HG03060 (cell line): Measurements from ENCODE around the gene CHAD.

Experiments used
- ATAC-seq: cut with Tn5 transposase; IDR thresholded peaks from one replicate; pipeline ENCODE4 v1.9.1; 2021; ENCODE audit warnings: low read depth, moderate number of reproducible peaks; ENCODE audit not compliant: unreplicated experiment

Gene CHAD

DNA sequence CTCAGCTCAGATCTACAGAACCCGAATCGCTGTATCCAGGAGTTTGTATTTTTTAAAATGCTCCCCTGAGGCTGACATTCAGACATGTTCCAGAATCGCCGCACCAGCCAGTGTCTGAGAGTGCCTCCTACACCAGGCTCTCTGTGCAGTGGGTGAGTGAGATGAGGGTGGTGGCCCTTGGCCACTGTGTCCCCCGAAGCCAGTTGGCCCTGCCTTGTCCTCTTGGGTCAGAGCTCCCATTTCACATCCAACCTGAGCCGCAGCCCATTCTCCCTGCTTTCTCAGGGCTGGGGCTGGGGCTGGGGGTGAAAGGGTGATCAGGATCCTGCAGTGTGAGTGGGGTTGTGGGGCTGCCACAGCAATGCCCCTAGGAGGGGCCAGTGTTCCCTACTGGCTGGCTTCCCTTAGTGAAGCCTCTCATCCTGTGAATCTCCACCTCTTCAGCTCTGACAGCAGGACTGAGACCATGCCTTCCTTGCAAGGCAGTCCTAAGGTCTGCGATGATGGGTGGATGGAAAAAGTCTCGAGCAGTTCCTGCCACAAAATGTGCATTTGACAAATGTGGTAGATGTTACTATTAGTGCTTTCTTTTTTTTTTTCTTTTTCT, 26.6 kb upstream of the CHAD start:
- no peak for ATAC-seq

DNA sequence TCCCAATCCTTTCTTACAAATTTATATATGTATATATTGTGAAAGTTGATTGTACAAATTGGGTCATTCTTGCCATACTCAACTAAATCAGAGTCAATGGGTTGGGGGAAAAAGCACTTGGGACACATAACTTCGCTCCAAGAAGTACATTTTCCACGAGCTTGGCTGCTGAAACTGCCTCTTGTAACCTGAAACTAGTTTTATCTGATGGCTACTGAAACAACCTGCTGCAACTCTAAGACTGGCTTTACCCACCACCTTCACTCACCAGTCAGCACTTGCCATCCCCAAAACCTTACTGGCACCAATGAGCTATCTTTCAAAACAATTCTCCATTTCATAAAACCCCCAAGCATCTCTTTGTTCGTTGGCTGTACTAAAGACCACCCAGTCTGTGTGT, 25.1 kb upstream of the CHAD start:
- no peak for ATAC-seq

DNA sequence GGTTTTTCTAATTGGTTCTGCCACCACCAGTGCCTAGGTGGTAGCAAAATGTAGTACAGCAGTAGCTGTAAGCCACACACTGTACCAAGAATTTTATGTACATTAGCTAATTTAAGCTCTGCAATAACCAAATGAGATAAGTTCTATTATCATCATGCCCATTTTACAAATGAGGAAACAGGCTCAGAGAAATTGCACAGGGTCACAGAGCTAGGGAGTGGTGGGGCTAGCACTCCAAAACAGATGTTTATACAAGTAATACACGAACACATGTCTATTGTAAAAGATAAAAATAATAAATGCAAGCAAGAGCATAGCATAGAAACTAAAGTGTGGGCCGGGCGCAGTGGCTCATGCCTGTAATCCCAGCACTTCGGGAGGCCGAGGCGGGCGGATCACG, 23.5 kb upstream of the CHAD start:
- ATAC-seq = no peak

DNA sequence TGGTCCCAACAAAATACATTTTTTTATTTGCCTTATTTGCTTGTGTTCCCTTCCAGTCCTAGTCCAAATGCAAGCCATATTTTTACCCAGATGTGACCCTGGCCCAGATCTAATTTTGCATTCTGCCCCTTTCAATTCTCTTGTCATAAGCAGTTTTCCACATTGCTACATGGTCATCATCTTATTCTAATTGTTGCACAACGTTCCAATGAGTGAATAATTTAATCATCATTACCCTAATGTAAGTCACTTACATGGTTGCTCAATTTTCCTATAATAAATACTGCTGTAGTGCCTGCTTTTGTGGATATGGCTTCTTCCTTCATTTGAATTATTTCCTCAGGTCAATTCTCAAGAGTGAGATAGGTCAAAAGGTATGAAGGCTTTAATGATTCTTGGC, 22.8 kb upstream of the CHAD start:
- no peak for ATAC-seq

DNA sequence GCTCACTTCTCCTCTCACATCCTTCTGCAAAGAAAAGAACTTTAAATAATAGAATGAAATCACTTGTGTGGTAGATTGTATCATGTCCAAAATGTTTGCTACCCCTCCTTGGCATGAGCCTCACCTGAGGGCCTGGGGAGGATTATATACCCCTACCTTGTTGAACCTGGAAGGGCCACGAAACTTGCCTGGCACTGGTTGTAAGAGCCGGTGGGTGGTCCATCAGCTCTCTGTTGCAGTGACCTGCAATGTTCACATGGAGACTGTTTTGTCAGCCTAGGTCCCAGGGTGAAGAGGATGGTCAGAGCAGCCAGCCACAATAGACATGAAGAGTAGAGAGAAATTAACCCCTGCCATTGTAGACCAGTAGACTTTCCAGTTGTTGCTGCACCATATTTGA, 20.2 kb upstream of the CHAD start:
- no peak for ATAC-seq

DNA sequence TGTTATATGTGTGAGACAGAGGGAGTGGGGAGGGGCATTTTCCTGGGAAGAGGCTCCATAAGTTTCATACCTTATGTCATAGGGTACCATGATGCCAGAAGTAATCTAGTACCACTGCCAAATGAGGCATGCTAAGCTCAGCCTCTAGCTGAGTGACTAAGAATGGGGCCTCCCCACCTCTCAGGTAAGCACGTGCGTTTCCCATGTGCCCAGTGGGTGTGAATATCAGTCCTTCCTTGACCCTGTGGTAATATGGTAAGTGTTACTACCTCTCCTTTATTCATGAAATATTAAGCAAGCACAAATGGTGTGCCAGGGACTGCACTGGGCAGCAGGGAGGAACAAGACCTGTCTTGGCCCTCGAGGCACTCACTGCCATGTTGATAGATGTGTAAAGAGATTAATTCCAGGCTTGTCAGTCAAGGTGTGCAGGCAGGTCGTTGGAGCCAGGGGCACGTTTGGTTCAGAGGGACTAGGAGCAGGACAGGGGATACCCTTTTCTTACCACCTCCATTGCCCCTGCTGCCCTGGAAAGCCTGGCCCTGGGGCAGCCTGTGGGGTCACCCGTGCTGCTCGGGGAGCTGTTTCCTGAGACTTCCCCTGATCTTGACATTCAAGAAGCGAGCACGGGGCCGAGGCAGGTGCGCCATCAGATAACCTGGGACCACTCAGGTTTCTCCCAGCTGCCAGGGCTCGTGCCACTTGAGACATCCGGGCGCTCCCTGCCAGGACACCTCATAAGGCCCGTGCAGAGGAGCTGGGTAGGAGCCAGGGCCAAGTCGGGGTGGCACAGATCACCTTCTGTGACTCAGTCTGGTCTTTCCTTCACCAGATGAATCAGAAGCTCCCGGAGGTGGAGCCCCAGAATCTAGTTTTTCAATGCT, 18.8 kb upstream of the CHAD start:
- ATAC-seq = no peak

DNA sequence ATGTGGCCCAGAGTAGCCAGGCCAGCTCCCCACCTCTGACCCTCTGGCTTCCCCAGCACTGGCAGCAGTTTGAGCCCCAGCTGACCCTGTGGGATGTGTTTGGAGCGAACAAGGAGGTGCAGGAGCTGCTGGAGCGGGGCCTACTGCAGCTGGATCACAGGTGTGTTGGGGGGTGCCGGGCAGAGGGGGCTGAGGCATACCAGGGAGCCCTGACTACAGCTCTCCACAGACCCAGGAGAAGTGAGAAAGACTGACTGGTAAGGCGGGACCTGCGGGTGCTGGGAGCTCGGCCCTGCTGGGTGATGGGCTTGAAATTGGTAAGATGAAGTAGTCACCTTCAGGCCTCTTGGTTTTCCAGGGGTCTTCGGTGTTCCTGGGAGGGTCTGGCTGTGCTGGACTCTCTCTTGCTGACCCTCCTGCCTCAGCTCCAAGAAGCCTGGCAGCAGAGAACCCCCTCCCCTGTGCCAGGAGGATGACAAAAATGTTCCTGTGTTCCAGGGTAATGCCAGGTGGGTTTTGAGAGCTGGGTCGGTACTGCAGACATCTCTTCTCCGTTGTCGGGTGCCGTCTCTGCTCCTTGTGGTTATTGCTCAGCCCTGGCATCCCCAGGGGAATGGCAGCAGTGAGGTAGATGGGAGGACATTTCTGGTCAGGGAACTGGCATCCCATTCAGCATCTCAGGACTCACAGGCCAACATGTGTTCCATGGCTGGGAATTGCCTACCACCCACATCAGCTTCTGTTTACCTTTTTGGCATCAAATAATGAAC, 15.9 kb upstream of the CHAD start:
- no peak for ATAC-seq

DNA sequence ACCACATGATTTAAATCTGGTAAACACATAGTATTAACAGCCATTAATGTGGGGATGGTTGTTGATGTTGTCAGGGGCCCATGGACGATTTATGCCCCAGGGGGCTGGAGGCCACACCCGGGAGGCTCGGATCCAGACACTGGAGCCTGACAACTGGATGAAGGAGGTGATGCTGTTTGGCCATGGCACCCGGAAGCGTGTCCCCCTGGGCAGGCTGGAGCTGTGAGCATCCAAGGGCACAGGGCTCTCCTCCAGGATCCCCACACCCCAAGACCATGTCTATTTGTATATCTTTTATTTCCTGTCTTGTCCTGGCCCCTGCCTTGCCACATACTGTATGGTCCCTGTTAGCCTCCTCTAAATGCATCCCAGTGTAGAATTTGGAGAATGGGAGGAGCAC, 14.6 kb upstream of the CHAD start:
- ATAC-seq = no peak

DNA sequence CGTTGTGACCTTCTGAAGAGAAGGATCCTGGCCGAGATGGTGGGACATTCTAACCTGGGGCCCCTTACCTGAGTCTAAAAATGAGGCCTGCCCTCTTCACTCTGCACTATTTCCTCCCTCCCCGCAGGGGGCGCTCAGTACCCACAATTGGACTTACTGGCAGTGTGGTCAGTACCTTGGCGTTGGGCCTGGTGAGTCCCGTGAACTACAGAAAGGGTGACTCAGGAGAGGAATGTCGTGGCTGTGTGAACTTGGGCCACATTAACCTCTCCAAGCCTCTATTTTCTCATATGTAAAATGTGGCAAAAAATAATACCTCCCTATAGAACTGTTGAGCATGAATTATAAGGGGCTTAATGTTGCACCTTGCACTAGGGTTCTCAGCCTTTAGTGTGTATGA, 13.8 kb upstream of the CHAD start:
- ATAC-seq = no peak

DNA sequence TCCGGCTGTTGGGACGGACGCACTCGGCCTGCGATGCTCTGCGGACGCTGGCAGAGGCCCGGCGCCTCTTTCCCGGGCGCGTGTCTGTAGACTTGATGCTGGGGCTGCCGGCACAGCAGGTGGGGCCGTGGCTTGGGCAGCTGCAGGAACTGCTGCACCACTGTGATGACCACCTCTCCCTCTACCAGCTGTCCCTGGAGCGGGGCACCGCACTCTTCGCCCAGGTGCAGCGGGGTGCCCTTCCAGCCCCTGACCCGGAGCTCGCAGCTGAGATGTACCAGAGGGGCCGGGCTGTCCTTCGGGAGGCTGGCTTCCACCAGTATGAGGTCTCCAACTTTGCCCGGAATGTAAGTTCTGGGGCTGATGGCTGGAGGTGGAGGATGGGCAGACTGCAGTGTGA, 13.4 kb upstream of the CHAD start:
- no peak for ATAC-seq

DNA sequence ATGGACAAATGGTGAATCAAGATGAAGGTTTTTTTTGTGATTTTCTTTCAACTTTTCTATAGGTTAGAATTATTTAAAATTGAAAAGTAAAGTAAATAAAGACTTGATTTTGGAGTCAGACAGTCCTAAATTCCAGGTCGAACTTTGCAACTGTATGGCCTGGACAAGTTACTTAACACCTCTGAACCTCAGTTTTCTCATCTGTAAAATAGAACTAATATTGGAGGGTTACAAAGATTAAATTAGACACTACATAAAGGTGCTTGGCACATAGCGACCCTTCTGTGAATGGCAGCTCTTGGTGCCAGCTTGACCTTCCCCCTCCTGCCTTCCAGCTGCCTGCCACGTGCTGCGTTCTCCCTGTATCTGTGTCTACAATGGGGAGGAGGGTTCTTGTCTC, 13.0 kb upstream of the CHAD start:
- ATAC-seq = no peak

DNA sequence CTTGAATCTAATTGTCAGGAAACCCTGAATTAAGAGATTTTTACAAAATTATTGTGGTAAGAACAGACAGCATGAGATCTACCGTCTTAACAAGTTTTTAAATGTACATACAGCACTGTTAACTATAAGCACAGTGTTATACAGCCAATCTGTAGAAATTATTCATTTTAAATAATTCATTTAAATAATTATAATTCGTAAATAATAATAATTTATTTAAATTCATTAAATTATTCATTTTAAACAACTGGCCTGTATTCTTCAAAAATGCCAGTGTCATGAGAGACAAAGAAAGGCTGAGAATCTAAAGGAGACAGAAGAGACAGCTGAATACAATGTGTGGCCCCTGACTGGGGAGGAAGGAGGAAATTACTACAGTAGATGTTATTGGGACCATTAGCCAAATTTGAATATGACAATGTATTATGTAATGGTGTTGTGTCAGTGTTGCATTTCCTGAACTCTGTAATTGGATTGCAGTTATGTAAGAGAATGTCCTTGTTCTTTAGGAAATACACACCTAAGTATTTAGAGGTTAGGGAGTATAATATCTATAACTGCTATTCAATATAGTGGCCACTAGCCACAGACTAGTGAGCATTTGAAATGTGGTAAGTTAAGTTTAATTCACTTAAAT, 12.3 kb upstream of the CHAD start:
- ATAC-seq = no peak

DNA sequence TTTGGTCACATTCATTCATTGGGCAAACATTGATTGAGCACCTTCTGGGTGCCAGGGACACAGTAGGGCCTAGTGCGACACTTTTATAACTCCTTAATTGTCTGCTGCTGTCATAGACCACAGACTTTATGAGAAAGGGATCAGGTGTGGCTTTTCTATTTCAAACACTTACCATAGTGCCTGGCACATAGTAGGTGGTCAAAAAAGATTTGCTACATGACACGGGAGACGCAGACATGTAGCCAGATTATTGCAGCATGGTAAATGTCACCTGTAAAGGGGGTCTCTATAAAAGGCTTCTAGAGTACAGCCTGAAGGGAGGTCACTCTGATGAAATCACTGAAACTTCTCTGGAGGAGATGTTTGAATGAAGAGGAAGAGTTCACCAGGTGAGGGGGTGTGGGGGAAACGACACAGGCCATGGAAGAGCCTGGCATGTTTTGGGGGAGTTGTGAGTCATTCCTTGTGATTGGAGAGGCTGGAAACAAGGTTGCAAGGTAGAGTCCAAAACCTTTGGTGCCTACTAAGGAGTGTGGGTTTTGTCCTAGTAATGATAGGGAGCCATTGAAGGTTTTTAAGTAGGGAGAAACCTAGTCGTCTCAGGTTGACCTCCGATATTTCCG, 11.6 kb upstream of the CHAD start:
- no peak for ATAC-seq

DNA sequence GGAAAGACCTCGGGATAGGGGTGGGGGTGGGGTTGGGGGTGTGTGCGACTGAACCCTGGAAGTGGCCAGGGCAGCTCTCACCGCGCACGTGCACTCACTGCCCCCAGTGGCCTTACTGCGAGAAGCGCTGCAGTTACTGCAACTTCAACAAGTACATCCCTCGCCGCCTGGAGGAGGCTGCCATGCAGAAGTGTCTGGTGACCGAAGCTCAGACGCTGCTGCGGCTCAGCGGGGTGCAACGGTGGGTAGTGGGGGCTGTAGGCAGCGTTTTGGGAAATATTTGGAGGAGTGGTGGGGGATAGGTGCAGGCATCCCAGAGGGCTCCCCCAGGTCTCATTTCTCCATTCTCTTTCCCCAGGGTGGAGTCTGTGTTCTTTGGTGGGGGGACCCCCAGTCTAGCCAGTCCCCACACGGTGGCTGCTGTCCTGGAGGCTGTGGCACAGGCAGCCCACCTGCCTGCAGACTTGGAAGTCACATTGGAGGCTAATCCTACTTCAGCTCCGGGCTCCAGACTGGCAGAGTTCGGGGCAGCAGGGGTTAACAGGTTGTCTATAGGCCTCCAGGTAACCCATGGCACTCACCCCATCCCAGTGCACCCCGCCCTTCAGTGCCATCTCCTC, 11.0 kb upstream of the CHAD start:
- no peak for ATAC-seq

DNA sequence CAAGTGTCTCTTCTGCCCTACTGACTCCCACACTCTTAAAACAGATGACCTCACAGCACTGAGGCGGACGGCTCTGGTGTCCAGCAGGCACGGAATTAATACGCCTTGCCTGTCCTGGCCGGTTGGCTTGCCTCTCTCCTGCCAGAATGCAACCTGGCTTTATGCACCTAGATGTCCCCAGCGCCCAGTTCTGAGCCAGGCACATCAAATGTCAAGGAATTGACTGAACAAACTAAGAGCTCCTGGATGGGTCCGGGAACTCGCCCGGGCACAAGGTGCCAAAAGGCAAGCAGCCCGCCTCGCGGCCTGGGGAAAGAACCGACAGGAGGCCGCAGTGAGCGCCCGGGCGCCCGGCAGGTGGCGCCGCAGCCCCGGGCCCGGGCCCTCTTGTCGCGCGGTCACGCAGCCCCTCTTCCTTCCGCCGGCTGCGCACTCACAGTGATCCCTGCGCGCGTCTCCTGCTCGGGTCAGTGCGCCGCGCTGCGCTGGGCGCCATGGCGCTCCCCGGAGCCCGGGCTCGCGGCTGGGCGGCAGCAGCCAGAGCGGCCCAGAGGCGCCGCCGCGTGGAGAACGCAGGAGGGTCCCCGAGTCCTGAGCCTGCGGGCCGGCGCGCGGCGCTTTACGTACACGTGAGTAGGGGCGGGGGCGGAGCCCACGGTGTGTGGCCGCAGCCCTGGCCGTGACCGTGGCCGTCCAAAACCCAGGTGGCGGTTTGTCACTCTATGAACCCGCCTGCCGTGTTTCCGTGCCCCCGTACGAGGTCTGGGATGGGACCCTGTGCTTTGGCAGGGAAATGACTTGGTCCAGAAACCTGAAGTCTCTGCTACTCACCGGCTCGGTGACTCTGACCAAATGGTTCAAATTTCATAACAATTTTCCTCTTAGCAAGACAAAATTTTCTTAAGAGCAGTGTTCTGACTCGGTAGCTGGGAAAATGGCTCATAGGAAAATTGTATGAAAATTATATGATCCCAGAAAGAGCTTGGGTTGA, 10.0 kb upstream of the CHAD start, which contains the start of gene RSAD1:
RSAD1 (plus strand) TSS at position 470 of the 991 bp plus-strand sequence; CDS start at position 495, 25 bp downstream.
- peak; percentile 59 for ATAC-seq

DNA sequence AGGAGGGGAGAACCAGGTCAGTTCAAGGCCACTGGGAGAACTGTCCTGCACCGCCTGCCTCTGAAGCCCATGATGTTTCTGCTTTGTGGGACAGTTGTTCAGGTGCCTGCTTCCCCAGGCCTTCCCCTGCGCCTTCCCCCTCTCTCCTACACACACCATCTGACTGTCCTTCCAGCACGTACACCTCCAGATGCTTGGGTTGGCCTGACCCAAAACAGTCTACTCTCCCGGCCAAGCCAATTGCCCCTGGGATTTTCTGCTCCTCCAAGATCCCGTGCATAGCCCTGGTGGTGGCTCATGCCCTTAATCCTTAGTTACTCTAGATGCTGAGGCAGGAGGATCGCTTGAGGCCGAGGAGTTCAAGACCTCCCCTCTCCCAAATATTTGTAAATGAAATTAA, 9.3 kb upstream of the CHAD start:
- ATAC-seq = no peak

DNA sequence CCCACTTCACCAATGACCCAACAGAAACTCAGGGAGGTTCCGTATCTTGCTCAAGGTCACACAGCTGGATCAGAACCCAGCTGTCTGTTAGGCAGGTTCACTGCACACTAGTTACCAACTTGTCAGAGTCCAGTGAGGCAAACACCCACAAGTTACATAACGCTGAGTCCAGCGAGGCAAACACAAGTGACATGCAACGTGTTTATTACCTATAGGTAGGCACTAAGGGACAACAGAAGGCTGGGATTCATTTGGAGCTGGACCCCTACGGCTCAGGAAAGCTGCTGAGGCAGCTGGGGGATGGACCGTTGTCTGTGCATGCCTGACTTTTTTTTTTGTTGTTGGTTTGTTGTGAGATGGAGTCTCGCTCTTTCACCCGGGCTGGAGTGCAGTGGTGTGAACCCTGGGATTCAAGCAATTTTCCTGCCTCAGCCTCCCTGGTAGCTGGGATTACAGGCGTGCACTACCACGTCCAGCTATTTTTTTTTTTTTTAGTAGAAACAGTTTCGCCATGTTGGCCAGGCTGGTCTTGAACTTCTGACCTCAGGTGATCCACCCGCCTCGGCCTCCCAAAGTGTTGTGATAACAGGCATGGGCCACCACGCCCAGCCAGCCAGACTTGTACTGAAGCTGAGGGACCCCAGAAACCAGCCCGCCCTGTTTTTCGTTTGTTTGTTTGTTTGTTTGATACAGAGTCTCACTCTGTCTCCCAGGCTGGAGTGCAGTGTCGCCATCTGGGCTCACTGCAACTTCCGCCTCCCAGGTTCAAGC, 8.1 kb upstream of the CHAD start:
- ATAC-seq = no peak
